Brain microvascular endothelial cell (primary cell): ENCODE measurements around the gene GPR21.

Experiments used
- DNase-seq: peaks from one replicate; pipeline ENCODE4 v3.0.0-alpha.2; 2020
- H3K27ac ChIP-seq: fragments of 250-450 bp; sonication (Bioruptor Pico); 2 replicates; pipeline ENCODE4 v1.5.1; 2020; ENCODE audit warnings: mild to moderate bottlenecking, moderate library complexity
- H3K27me3 ChIP-seq: fragments of 250-450 bp; sonication (Bioruptor Pico); replicated peaks from 2 replicates; pipeline ENCODE4 v1.5.1; 2020; ENCODE audit warnings: mild to moderate bottlenecking
- H3K36me3 ChIP-seq: fragments of 250-450 bp; sonication (Bioruptor Pico); replicated peaks from 2 replicates; pipeline ENCODE4 v1.5.1; 2020; ENCODE audit warnings: mild to moderate bottlenecking
- H3K4me3 ChIP-seq: 2 replicates; pipeline ENCODE4 v1.5.1; 2011; ENCODE audit warnings: low read depth, mild to moderate bottlenecking, control low read depth, low read length, moderate library complexity
- in situ Hi-C: cut with HindIII; loops from 2 replicates; pipeline ENCODE4 v1.10.0; 2017; ENCODE audit warnings: low sequenced_read_pairs, low pct_ligation_motif_present
- TF ChIP-seq, protein P1 (sequence below): IDR thresholded peaks from 2 replicates; pipeline ENCODE4 v1.5.1; 2011; ENCODE audit warnings: low read depth, mild to moderate bottlenecking, moderate library complexity, low read length, control low read depth, inconsistent platforms; ENCODE audit errors: missing control alignments

The GPR21 gene

DNA sequence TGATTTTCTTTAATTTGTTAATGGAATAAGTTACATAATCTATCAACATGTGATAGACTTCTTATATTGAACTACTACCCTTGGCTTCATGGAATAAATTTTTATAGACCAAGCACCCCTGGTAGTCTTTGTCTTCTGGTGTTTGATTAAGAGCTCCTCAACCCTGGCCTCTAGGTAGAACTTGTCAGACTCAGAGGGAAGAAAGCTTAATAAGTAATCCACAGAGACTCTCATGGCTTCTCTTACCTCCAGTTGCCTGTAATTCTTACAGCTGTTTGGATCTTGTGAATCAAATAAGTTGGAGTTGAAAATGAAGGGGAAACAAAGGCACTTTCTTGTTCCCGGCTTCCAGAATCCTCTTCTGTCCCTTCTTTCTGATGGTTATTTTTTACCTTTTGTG lies 7.0 kb upstream of the GPR21 start:
- in situ Hi-C loops = no loop called here
- H3K4me3 ChIP-seq = no peak overlapping the region
- H3K27me3 ChIP-seq = no peaks in the 10 kb centered on the region
- peaks cover 3% of the 10 kb centered on the region for H3K36me3 ChIP-seq
- TF ChIP-seq, protein P1, sequence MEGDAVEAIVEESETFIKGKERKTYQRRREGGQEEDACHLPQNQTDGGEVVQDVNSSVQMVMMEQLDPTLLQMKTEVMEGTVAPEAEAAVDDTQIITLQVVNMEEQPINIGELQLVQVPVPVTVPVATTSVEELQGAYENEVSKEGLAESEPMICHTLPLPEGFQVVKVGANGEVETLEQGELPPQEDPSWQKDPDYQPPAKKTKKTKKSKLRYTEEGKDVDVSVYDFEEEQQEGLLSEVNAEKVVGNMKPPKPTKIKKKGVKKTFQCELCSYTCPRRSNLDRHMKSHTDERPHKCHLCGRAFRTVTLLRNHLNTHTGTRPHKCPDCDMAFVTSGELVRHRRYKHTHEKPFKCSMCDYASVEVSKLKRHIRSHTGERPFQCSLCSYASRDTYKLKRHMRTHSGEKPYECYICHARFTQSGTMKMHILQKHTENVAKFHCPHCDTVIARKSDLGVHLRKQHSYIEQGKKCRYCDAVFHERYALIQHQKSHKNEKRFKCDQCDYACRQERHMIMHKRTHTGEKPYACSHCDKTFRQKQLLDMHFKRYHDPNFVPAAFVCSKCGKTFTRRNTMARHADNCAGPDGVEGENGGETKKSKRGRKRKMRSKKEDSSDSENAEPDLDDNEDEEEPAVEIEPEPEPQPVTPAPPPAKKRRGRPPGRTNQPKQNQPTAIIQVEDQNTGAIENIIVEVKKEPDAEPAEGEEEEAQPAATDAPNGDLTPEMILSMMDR = no peak
- no peak overlapping the region for H3K27ac ChIP-seq
- DNase-seq = no peak

DNA sequence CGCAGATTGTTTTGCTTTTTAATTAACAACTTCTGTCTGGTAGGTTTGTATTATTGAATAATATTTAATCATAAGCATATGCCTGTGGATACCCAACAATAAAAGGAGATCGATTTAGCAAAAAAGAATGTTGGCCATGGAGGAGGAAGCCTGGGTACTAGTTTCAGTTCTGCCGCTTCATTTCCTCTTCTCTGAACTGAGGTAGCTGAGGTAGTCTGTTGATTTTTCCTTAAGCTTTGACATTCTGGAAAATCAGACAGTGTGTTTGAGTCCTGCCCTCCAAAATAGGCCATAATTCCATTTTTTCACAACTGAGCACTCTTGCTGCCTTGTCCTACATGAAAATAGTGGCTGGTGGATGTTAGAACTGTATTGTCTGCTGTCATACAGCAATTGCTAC lies 6.0 kb upstream of the GPR21 start:
- TF ChIP-seq, protein P1 = no peak
- in situ Hi-C loops = no loop called here

DNA sequence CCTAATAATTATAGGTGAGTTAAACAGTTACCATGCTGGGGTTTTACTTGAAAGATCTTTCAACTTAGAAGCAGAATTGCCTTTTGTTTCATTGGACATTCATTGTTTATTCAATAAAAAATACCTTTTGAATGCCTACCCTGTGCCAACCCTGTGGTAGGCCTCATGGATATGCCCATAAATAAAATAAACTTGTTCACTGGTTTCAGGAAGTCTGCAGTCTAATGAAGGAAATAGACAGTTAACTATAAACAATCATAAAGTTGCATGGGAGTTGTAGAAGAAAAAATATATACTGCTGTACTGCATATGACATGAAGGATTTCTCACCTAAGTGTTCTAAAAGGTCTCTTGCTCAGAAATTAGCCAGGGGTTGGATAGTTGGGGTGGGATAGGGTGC lies 5.3 kb upstream of the GPR21 start:
- TF ChIP-seq, protein P1 = no peak
- in situ Hi-C loops = no loop called here
- no peaks in the 10 kb centered on the region for H3K27me3 ChIP-seq
- DNase-seq = no peak
- no peak overlapping the region for H3K4me3 ChIP-seq
- no peaks in the 10 kb centered on the region for H3K36me3 ChIP-seq
- H3K27ac ChIP-seq = no peak overlapping the region

More for the DNA sequence above, 6.0 kb upstream of the GPR21 start:
- no peaks in the 10 kb centered on the region for H3K36me3 ChIP-seq
- no peak overlapping the region for H3K27ac ChIP-seq
- H3K27me3 ChIP-seq = no peaks in the 10 kb centered on the region
- no peak overlapping the region for H3K4me3 ChIP-seq
- no peak for DNase-seq

DNA sequence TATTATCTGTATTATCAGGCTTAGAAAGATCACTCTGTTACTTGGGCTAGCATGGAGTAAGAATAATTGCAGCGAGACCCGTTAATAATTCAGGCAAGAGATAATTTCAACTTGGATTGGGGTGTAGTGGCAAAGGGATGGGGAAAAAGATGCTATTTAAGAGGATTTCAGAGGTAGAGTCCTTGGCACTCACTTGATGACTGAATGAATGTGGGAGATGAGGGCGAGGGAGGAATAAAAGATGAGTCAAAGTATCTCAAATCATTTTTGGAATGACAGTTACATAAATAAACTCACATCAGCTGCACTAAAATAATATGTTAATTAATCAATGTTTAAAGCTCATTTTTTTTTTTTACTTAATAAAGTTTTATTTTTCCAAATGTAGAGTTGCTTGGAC lies 4.5 kb upstream of the GPR21 start:
- Histone ChIP-seq H3K27ac (no peak overlapping the region), H3K36me3 (no peaks in the 10 kb centered on the region), H3K27me3 (no peaks in the 10 kb centered on the region), H3K4me3 (no peak overlapping the region)
- in situ Hi-C loops = no loop called here
- TF ChIP-seq, protein P1 = no peak
- no peak for DNase-seq

DNA sequence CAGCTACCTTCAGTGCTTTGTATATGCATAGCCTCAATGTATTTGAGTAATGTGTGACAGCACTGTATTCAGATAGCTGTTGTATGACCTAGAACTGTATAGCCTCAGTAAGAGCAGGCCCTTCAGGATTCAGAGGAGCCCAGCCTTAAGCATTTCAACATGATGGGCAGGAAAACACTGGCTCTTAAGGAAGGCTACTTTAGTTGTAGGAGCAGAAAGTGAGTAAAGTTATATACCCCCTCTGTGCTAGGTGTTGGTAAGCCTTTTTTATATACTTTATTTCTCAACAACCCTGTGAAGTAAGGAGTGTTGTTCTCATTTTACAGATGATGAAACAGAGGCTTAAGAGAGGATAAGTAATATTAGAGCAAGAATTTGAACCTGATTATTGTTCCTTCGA lies 1.5 kb upstream of the GPR21 start:
- H3K27ac ChIP-seq = no peak overlapping the region
- in situ Hi-C loops = no loop called here

More for the DNA sequence above, 1.5 kb upstream of the GPR21 start:
- H3K36me3 ChIP-seq = no peaks in the 10 kb centered on the region
- H3K4me3 ChIP-seq = no peak overlapping the region
- DNase-seq = no peak
- H3K27me3 ChIP-seq = no peaks in the 10 kb centered on the region
- TF ChIP-seq, protein P1 = no peak
